T1000 (cell line): ENCODE measurements around the gene AK2.
"Not testable (repeated sequence)": the region's sequence is repeated elsewhere in the genome, so short reads cannot be mapped to it uniquely, and the experiment has no call there.

Source experiments
- DNase-seq: peaks from one replicate; lab custom pipeline; 2025; ENCODE audit warnings: mixed read lengths; lab: John Stamatoyannopoulos, UW

AK2 gene

GRCh38 chr1:33050221-33051076 is 13.8 kb upstream of the AK2 start:
- no peak for DNase-seq

GRCh38 chr1:33049371-33049770 is 12.7 kb upstream of the AK2 start:
- no peak for DNase-seq

GRCh38 chr1:33048426-33048825 is 11.7 kb upstream of the AK2 start:
- no peak for DNase-seq

- no peak for DNase-seq
These were observed 11.2 kb upstream of the AK2 start for GRCh38 chr1:33047839-33048305.

GRCh38 chr1:33047290-33047689 is 10.6 kb upstream of the AK2 start:
- no peak for DNase-seq

- not testable (repeated sequence) for DNase-seq
These were observed 9.6 kb upstream of the AK2 start for GRCh38 chr1:33046234-33046633.

- DNase-seq, result no peak
These were observed 9.1 kb upstream of the AK2 start for GRCh38 chr1:33045814-33046213.

- DNase-seq, result no peak
These were observed 8.6 kb upstream of the AK2 start for GRCh38 chr1:33045246-33045645.

GRCh38 chr1:33043267-33044092 is 6.8 kb upstream of the AK2 start:
- DNase-seq, result no peak

- DNase-seq, result no peak
These were observed 6.1 kb upstream of the AK2 start for GRCh38 chr1:33042831-33043230.

- no peak for DNase-seq
These were observed 4.3 kb upstream of the AK2 start for GRCh38 chr1:33041026-33041425.

- no peak for DNase-seq
These were observed 3.2 kb upstream of the AK2 start for GRCh38 chr1:33039840-33040239.

- no peak for DNase-seq
These were observed 595 bp downstream of the AK2 start for GRCh38 chr1:33036051-33036525.

- no peak for DNase-seq
These were observed 4.4 kb downstream of the AK2 start for GRCh38 chr1:33032126-33032869.

- no peak for DNase-seq
These were observed 5.2 kb downstream of the AK2 start for GRCh38 chr1:33031506-33031905.

- DNase-seq, result no peak
These were observed 6.1 kb downstream of the AK2 start for GRCh38 chr1:33030575-33030974.

GRCh38 chr1:33029921-33030320 is 6.8 kb downstream of the AK2 start:
- no peak for DNase-seq

GRCh38 chr1:33029209-33029608 is 7.5 kb downstream of the AK2 start:
- no peak for DNase-seq

GRCh38 chr1:33025761-33026160 is 10.9 kb downstream of the AK2 start:
- no peak for DNase-seq

GRCh38 chr1:33025180-33025569 is 11.5 kb downstream of the AK2 start:
- no peak for DNase-seq

GRCh38 chr1:33024430-33025179 is 12.1 kb downstream of the AK2 start:
- DNase-seq, result not testable (repeated sequence)
